ENCODE results near the gene COL4A3.

Gene COL4A3

GRCh38 chr2:227339098-227339599 is 174.7 kb downstream of the COL4A3 start:
- H3K4me1 ChIP-seq (ENCODE audit: control insufficient read depth, insufficient read depth, low read length) = no peaks in the 10 kb centered on the region
- H3K27me3 ChIP-seq (ENCODE audit: control insufficient read depth, insufficient read depth, low read length) = no peaks in the 10 kb centered on the region
- peaks cover 68% of the 10 kb centered on the region for H3K36me3 ChIP-seq (ENCODE audit: control insufficient read depth, insufficient read depth, low read length)
- no peaks in the 10 kb centered on the region for H3K9me3 ChIP-seq (ENCODE audit: control insufficient read depth, insufficient read depth, low read length)
- H3K4me3 ChIP-seq (ENCODE audit: low read depth, low read length) = no peak overlapping the region
- H3K9ac ChIP-seq (ENCODE audit: low read depth, low read length) = no peak overlapping the region
- H3K27ac ChIP-seq (ENCODE audit: low read depth, low read length) = no peak overlapping the region

- Histone ChIP-seq H3K4me1 (ENCODE audit: control insufficient read depth, insufficient read depth, low read length) (no peaks in the 10 kb centered on the region), H3K4me3 (ENCODE audit: low read depth, low read length) (no peak overlapping the region), H3K27me3 (ENCODE audit: control insufficient read depth, insufficient read depth, low read length) (no peaks in the 10 kb centered on the region), H3K9ac (ENCODE audit: low read depth, low read length) (no peak overlapping the region), H3K36me3 (ENCODE audit: control insufficient read depth, insufficient read depth, low read length) (peaks cover 67% of the 10 kb centered on the region), H3K27ac (ENCODE audit: low read depth, low read length) (no peak overlapping the region), H3K9me3 (ENCODE audit: control insufficient read depth, insufficient read depth, low read length) (no peaks in the 10 kb centered on the region)
Observed at GRCh38 chr2:227340106-227340505, 175.7 kb downstream of the COL4A3 start.

- Histone ChIP-seq H3K9ac (ENCODE audit: low read depth, low read length) (no peak overlapping the region), H3K4me1 (ENCODE audit: control insufficient read depth, insufficient read depth, low read length) (no peaks in the 10 kb centered on the region), H3K27me3 (ENCODE audit: control insufficient read depth, insufficient read depth, low read length) (no peaks in the 10 kb centered on the region), H3K27ac (ENCODE audit: low read depth, low read length) (no peak overlapping the region), H3K9me3 (ENCODE audit: control insufficient read depth, insufficient read depth, low read length) (no peaks in the 10 kb centered on the region), H3K36me3 (ENCODE audit: control insufficient read depth, insufficient read depth, low read length) (peaks cover 64% of the 10 kb centered on the region), H3K4me3 (ENCODE audit: low read depth, low read length) (no peak overlapping the region)
Observed at GRCh38 chr2:227341553-227341952, 177.1 kb downstream of the COL4A3 start.

GRCh38 chr2:227344231-227344630 is 179.8 kb downstream of the COL4A3 start:
- peaks cover 71% of the 10 kb centered on the region for H3K36me3 ChIP-seq (ENCODE audit: control insufficient read depth, insufficient read depth, low read length)

GRCh38 chr2:227347117-227347516 is 182.7 kb downstream of the COL4A3 start:
- no peak overlapping the region for H3K4me3 ChIP-seq (ENCODE audit: low read depth, low read length)
- H3K4me1 ChIP-seq (ENCODE audit: control insufficient read depth, insufficient read depth, low read length) = no peaks in the 10 kb centered on the region; the same call in 1 of the 2 replicates
- H3K36me3 ChIP-seq (ENCODE audit: control insufficient read depth, insufficient read depth, low read length) = peaks cover 53% of the 10 kb centered on the region
- no peaks in the 10 kb centered on the region for H3K27me3 ChIP-seq (ENCODE audit: control insufficient read depth, insufficient read depth, low read length)
- no peak overlapping the region for H3K27ac ChIP-seq (ENCODE audit: low read depth, low read length)
- H3K9me3 ChIP-seq (ENCODE audit: control insufficient read depth, insufficient read depth, low read length) = no peaks in the 10 kb centered on the region
- no peak overlapping the region for H3K9ac ChIP-seq (ENCODE audit: low read depth, low read length)

More at GRCh38 chr2:227344231-227344630, 179.8 kb downstream of the COL4A3 start:
- H3K4me3 ChIP-seq (ENCODE audit: low read depth, low read length) = no peak overlapping the region
- no peak overlapping the region for H3K9ac ChIP-seq (ENCODE audit: low read depth, low read length)
- no peaks in the 10 kb centered on the region for H3K27me3 ChIP-seq (ENCODE audit: control insufficient read depth, insufficient read depth, low read length)
- no peaks in the 10 kb centered on the region for H3K9me3 ChIP-seq (ENCODE audit: control insufficient read depth, insufficient read depth, low read length)
- no peak overlapping the region for H3K27ac ChIP-seq (ENCODE audit: low read depth, low read length)
- H3K4me1 ChIP-seq (ENCODE audit: control insufficient read depth, insufficient read depth, low read length) = no peaks in the 10 kb centered on the region

GRCh38 chr2:227348324-227348723 is 183.9 kb downstream of the COL4A3 start:
- peaks cover 6% of the 10 kb centered on the region for H3K4me1 ChIP-seq (ENCODE audit: control insufficient read depth, insufficient read depth, low read length)
- H3K9ac ChIP-seq (ENCODE audit: low read depth, low read length) = no peak overlapping the region
- no peak overlapping the region for H3K4me3 ChIP-seq (ENCODE audit: low read depth, low read length)
- no peaks in the 10 kb centered on the region for H3K27me3 ChIP-seq (ENCODE audit: control insufficient read depth, insufficient read depth, low read length)
- no peak overlapping the region for H3K27ac ChIP-seq (ENCODE audit: low read depth, low read length)
- peaks cover 50% of the 10 kb centered on the region for H3K36me3 ChIP-seq (ENCODE audit: control insufficient read depth, insufficient read depth, low read length)
- H3K9me3 ChIP-seq (ENCODE audit: control insufficient read depth, insufficient read depth, low read length) = no peaks in the 10 kb centered on the region

- peaks cover 45% of the 10 kb centered on the region for H3K36me3 ChIP-seq (ENCODE audit: control insufficient read depth, insufficient read depth, low read length)
Observed at GRCh38 chr2:227349989-227350612, 185.7 kb downstream of the COL4A3 start.

GRCh38 chr2:227351639-227352038 is 187.2 kb downstream of the COL4A3 start:
- H3K36me3 ChIP-seq (ENCODE audit: control insufficient read depth, insufficient read depth, low read length) = peaks cover 50% of the 10 kb centered on the region
- no peak overlapping the region for H3K4me3 ChIP-seq (ENCODE audit: low read depth, low read length)
- H3K27me3 ChIP-seq (ENCODE audit: control insufficient read depth, insufficient read depth, low read length) = no peaks in the 10 kb centered on the region
- no peaks in the 10 kb centered on the region for H3K9me3 ChIP-seq (ENCODE audit: control insufficient read depth, insufficient read depth, low read length)
- H3K9ac ChIP-seq (ENCODE audit: low read depth, low read length) = no peak overlapping the region
- H3K27ac ChIP-seq (ENCODE audit: low read depth, low read length) = no peak overlapping the region
- H3K4me1 ChIP-seq (ENCODE audit: control insufficient read depth, insufficient read depth, low read length) = peaks cover 6% of the 10 kb centered on the region

More at GRCh38 chr2:227349989-227350612, 185.7 kb downstream of the COL4A3 start:
- peaks cover 6% of the 10 kb centered on the region for H3K4me1 ChIP-seq (ENCODE audit: control insufficient read depth, insufficient read depth, low read length)
- no peak overlapping the region for H3K27ac ChIP-seq (ENCODE audit: low read depth, low read length)
- no peaks in the 10 kb centered on the region for H3K9me3 ChIP-seq (ENCODE audit: control insufficient read depth, insufficient read depth, low read length)
- H3K4me3 ChIP-seq (ENCODE audit: low read depth, low read length) = no peak overlapping the region
- no peaks in the 10 kb centered on the region for H3K27me3 ChIP-seq (ENCODE audit: control insufficient read depth, insufficient read depth, low read length)
- H3K9ac ChIP-seq (ENCODE audit: low read depth, low read length) = no peak overlapping the region

- Histone ChIP-seq H3K9me3 (ENCODE audit: control insufficient read depth, insufficient read depth, low read length) (no peaks in the 10 kb centered on the region), H3K4me3 (ENCODE audit: low read depth, low read length) (no peak overlapping the region), H3K36me3 (ENCODE audit: control insufficient read depth, insufficient read depth, low read length) (peaks cover 44% of the 10 kb centered on the region), H3K27me3 (ENCODE audit: control insufficient read depth, insufficient read depth, low read length) (no peaks in the 10 kb centered on the region), H3K4me1 (ENCODE audit: control insufficient read depth, insufficient read depth, low read length) (no peaks in the 10 kb centered on the region), H3K27ac (ENCODE audit: low read depth, low read length) (no peak overlapping the region), H3K9ac (ENCODE audit: low read depth, low read length) (no peak overlapping the region)
Observed at GRCh38 chr2:227360351-227360750, 195.9 kb downstream of the COL4A3 start.

DNA sequence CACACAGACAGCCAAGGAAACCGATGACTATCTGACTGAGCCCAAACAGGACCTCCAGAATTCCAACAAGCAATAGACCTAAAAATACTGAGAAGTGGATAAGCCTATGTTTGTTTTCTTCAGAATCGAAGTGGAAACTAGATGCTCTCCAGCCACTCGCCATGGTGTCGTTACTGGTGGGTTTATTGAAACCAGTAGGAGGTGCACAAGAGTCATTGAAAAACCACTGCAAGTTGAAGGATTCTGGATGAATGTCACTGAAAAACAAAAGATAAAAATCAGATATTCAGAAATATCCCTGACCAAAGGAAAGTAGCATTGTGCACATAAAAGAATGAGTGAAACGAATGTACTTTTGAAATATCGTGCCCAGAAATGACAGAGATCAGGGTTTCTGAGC is 199.3 kb downstream of the COL4A3 start:
- Histone ChIP-seq H3K4me1 (ENCODE audit: control insufficient read depth, insufficient read depth, low read length) (no peaks in the 10 kb centered on the region), H3K27ac (ENCODE audit: low read depth, low read length) (no peak overlapping the region), H3K27me3 (ENCODE audit: control insufficient read depth, insufficient read depth, low read length) (no peaks in the 10 kb centered on the region), H3K4me3 (ENCODE audit: low read depth, low read length) (no peak overlapping the region), H3K36me3 (ENCODE audit: control insufficient read depth, insufficient read depth, low read length) (peaks cover 16% of the 10 kb centered on the region), H3K9ac (ENCODE audit: low read depth, low read length) (no peak overlapping the region), H3K9me3 (ENCODE audit: control insufficient read depth, insufficient read depth, low read length) (no peaks in the 10 kb centered on the region)
